Testis (tissue), 3 donors: Measurements from ENCODE around the gene GPR39. TPM values are rescaled to one million over a fixed set of nuclear protein-coding genes. Genes with fewer than 3 reads are reported as not detected.

ENCODE experiments used
- DNase-seq: peaks from one replicate; pipeline ENCODE4 v3.0.0-alpha.2; 2019
- H3K27ac ChIP-seq, 2 donors: fragments of 200-600 bp; sonication (generic); one replicate each; pipeline ENCODE4 v1.5.1; 2019
- H3K27me3 ChIP-seq: fragments of 200-600 bp; sonication (generic); one replicate; pipeline ENCODE4 v1.5.1; 2019
- H3K36me3 ChIP-seq: fragments of 200-600 bp; sonication (generic); one replicate; pipeline ENCODE4 v1.5.1; 2017; ENCODE audit warnings: low read depth; ENCODE audit errors: missing control alignments
- H3K4me1 ChIP-seq: fragments of 200-600 bp; sonication (generic); one replicate; pipeline ENCODE4 v1.5.1; 2019
- H3K4me3 ChIP-seq, 2 donors: fragments of 200-600 bp; sonication (generic); one replicate each; pipeline ENCODE4 v1.5.1; 2017 to 2019
- H3K9me3 ChIP-seq: fragments of 200-600 bp; sonication (generic); one replicate; pipeline ENCODE4 v1.5.1; 2017
- POLR2A ChIP-seq: fragments of 450-650 bp; IDR thresholded peaks from one replicate; pipeline ENCODE4 v1.6.1; 2017; ENCODE audit warnings: antibody characterized with exemption, mild to moderate bottlenecking, moderate library complexity
- WGBS, 2 donors: methylation state at CpG; one replicate each; pipeline ENCODE4 v1.1.5; 2018; 5-methylcytosine and 5-hydroxymethylcytosine counted together
- intact Hi-C: fragments of 100-400 bp; cut with DNase I; formaldehyde crosslinking; loops from one replicate; pipeline ENCODE4 v1.15.1; 2023; ENCODE audit warnings: low total_unique reads
- polyA plus RNA-seq: library from polyadenylated mRNA; stranded (reverse); fragments of 350-450 nt; fragmentation: Illumina TruSeq; extraction: RNeasy Lipid Tissue Mini Kit (QIAGEN cat#74804); gene quantifications from one replicate; pipeline ENCODE4 v1.2.3, GENCODE V29; 2014; ENCODE audit warnings: low read depth, low replicate concordance; ENCODE audit not compliant: insufficient read depth
- total RNA-seq, 2 donors: library from RNA; depleted of rRNA; stranded (reverse); fragments of >200 nt; gene quantifications; one replicate each; pipeline ENCODE4 v1.2.3, GENCODE V29; 2016
- TF ChIP-seq, protein P1 (sequence below), 3 experiments: fragments of 450-650 bp in 2 of 3; fragments of 200-600 bp in 1 of 3; sonication (generic) in 1 of 3; IDR thresholded peaks; one replicate each; pipeline ENCODE4 v1.5.1; 2016 to 2019; ENCODE audit warnings: antibody characterized with exemption in 3 of 3, mild to moderate bottlenecking in 2 of 3, moderate library complexity in 1 of 3

Gene GPR39
- total and polyA plus RNA-seq, 3 donors from 2014 or later: 2.7 to 19.5 (median 4.0) TPM

DNA sequence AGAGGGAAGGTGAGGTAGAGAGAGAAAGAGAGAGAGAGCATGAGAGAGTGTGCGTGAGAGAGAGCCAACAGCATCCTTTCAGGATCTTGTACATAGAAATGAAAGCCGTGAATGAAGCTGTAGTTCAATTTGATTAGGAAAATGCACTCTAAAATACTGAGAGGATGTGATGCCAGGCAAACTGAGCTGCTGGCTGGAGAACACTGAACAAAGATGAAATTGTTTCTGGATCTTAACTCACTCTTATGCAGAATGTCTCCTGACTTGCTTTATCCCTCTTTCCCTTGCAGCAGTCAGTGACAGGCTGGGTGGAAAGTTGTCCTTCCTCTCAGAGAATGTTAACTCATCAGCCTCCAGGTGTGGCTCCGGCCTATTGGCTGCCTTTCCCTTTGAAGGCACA lies 242.7 kb downstream of the GPR39 start:
- DNase-seq: no peak
- H3K27me3 ChIP-seq: no peaks in the 10 kb centered on the region
- TF ChIP-seq, protein P1, sequence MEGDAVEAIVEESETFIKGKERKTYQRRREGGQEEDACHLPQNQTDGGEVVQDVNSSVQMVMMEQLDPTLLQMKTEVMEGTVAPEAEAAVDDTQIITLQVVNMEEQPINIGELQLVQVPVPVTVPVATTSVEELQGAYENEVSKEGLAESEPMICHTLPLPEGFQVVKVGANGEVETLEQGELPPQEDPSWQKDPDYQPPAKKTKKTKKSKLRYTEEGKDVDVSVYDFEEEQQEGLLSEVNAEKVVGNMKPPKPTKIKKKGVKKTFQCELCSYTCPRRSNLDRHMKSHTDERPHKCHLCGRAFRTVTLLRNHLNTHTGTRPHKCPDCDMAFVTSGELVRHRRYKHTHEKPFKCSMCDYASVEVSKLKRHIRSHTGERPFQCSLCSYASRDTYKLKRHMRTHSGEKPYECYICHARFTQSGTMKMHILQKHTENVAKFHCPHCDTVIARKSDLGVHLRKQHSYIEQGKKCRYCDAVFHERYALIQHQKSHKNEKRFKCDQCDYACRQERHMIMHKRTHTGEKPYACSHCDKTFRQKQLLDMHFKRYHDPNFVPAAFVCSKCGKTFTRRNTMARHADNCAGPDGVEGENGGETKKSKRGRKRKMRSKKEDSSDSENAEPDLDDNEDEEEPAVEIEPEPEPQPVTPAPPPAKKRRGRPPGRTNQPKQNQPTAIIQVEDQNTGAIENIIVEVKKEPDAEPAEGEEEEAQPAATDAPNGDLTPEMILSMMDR (IDR thresholded peaks at IDR 0.05): no peak
- no peak for TF ChIP-seq POLR2A
- H3K27ac ChIP-seq: no peak overlapping the region
- no peaks in the 10 kb centered on the region for H3K9me3 ChIP-seq
- intact Hi-C loops: no loop called here
- H3K4me3 ChIP-seq: no peak overlapping the region
- no peaks in the 10 kb centered on the region for H3K4me1 ChIP-seq
- H3K36me3 ChIP-seq: no peaks in the 10 kb centered on the region
- 90 to 94% methylated on average over 3 of the region's 3 CpGs for WGBS, 2 donors

- no peak for TF ChIP-seq POLR2A
- TF ChIP-seq, protein P1 (IDR thresholded peaks at IDR 0.05): no peak
- Histone ChIP-seq H3K36me3 (no peaks in the 10 kb centered on the region), H3K9me3 (no peaks in the 10 kb centered on the region), H3K27me3 (no peaks in the 10 kb centered on the region), H3K4me3 (no peak overlapping the region), H3K27ac (no peak overlapping the region), H3K4me1 (no peaks in the 10 kb centered on the region)
- intact Hi-C loops: no loop called here
- no peak for DNase-seq
- 60 to 65% methylated on average over 3 of the region's 3 CpGs for WGBS, 2 donors
Observed at GRCh38 chr2:132662732-132663131, 246.1 kb downstream of the GPR39 start.

DNA sequence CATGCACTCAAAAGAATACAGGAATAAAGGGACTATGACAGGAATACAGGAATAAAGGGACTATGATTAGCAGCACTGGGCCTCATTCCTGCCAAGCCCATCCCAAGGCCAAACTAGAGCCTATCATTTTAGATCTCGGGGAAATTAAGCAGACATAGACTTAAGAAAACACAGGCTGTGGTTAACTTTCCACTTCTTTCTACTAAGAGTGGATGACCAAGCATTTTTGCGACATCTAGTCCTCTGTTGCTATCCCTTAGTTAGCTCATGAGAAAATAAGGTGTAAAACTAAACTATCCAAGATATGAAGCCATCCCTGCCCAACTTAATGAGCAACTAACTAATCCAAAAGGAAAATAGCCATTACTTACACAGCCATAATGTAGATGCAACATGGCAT lies 247.5 kb downstream of the GPR39 start:
- Histone ChIP-seq H3K9me3 (no peaks in the 10 kb centered on the region), H3K4me1 (peaks cover 9% of the 10 kb centered on the region), H3K27me3 (no peaks in the 10 kb centered on the region), H3K36me3 (no peaks in the 10 kb centered on the region), H3K27ac (no peak overlapping the region), H3K4me3 (no peak overlapping the region)
- intact Hi-C loops: no loop called here
- DNase-seq: no peak
- 75 to 89% methylated on average over 2 of the region's 2 CpGs for WGBS, 2 donors
- no peak for TF ChIP-seq POLR2A
- TF ChIP-seq, protein P1 (IDR thresholded peaks at IDR 0.05): no peak

- Histone ChIP-seq H3K27ac (no peak overlapping the region), H3K27me3 (no peaks in the 10 kb centered on the region), H3K9me3 (no peaks in the 10 kb centered on the region), H3K4me3 (no peak overlapping the region), H3K36me3 (no peaks in the 10 kb centered on the region), H3K4me1 (peaks cover 20% of the 10 kb centered on the region)
- intact Hi-C loops: no loop called here
- whole genome bisulfite sequencing, 2 donors: 94 to 95% methylated on average over 4 of the region's 4 CpGs
- DNase-seq: no peak
- no peak for TF ChIP-seq POLR2A
- TF ChIP-seq, protein P1 (IDR thresholded peaks at IDR 0.05): no peak
Observed at GRCh38 chr2:132665401-132666140, 249.0 kb downstream of the GPR39 start.

- Histone ChIP-seq H3K27me3 (no peaks in the 10 kb centered on the region), H3K36me3 (no peaks in the 10 kb centered on the region), H3K4me1 (peaks cover 25% of the 10 kb centered on the region), H3K27ac (no peak overlapping the region), H3K9me3 (no peaks in the 10 kb centered on the region), H3K4me3 (no peak overlapping the region)
- WGBS, 2 donors: 50 to 63% methylated on average over 1 of the region's 1 CpG
- no peak for DNase-seq
- intact Hi-C loops: no loop called here
- TF ChIP-seq POLR2A: no peak
- TF ChIP-seq, protein P1 (IDR thresholded peaks at IDR 0.05): no peak
Observed at GRCh38 chr2:132667706-132668105, 251.1 kb downstream of the GPR39 start.
